Aorta (tissue), 5 donors: ENCODE data around the gene NEO1. TPM values are rescaled to one million over a fixed set of nuclear protein-coding genes. Genes with fewer than 3 reads are reported as not detected.

Experiments
- ATAC-seq: fragments of 200-7000 bp; cut with Tn5 transposase; one replicate; pipeline ENCODE4 v1.9.1; 2022; ENCODE audit warnings: moderate library complexity; ENCODE audit not compliant: low FRiP score
- DNase-seq, 2 donors: peaks; one replicate each; pipeline ENCODE4 v3.0.0-alpha.2; 2020
- H3K27ac ChIP-seq, 2 donors: one replicate each; pipeline ENCODE4 v1.5.1; 2013; ENCODE audit warnings: low read length in 2 of 2, mild to moderate bottlenecking in 2 of 2, moderate library complexity in 2 of 2, control low read depth in 1 of 2, inconsistent platforms in 1 of 2, low read depth in 1 of 2
- H3K27me3 ChIP-seq, 2 donors: one replicate each; pipeline ENCODE4 v1.6.1; 2013; ENCODE audit warnings: control low read depth in 1 of 2, low read length in 1 of 2, mild to moderate bottlenecking in 1 of 2, moderate library complexity in 1 of 2; ENCODE audit not compliant: insufficient read depth in 2 of 2, control insufficient read depth in 1 of 2
- H3K36me3 ChIP-seq, 2 donors: one replicate each; pipeline ENCODE4 v1.6.1; 2013; ENCODE audit warnings: control low read depth in 1 of 2, low read length in 1 of 2, mild to moderate bottlenecking in 1 of 2; ENCODE audit not compliant: insufficient read depth in 2 of 2, control insufficient read depth in 1 of 2
- H3K4me1 ChIP-seq, 2 donors: one replicate each; pipeline ENCODE4 v1.6.1; 2013; ENCODE audit warnings: low read length in 2 of 2, control low read depth in 1 of 2, mild to moderate bottlenecking in 1 of 2, moderate library complexity in 1 of 2; ENCODE audit not compliant: insufficient read depth in 2 of 2, control insufficient read depth in 1 of 2
- H3K4me3 ChIP-seq, 2 donors: one replicate each; pipeline ENCODE4 v1.5.1; 2013; ENCODE audit warnings: low read length in 2 of 2, control low read depth in 1 of 2, mild to moderate bottlenecking in 1 of 2
- H3K9me3 ChIP-seq: one replicate; pipeline ENCODE4 v1.6.1; 2013; ENCODE audit warnings: mild to moderate bottlenecking, low read length; ENCODE audit not compliant: control insufficient read depth
- WGBS, 2 donors: extraction: QIAGEN DNeasy Blood & Tissue Kit; methylation state at CpG; one replicate each; pipeline ENCODE4 v1.1.7; 2013; 5-methylcytosine and 5-hydroxymethylcytosine counted together
- intact Hi-C, 2 donors: fragments of 100-400 bp; cut with DNase I; formaldehyde crosslinking; loops; one replicate each; pipeline versions ENCODE4 v1.14.2 to v1.15.0; 2022
- polyA plus RNA-seq, 2 donors: library from polyadenylated mRNA; stranded (reverse); fragments of 200-250 nt; gene quantifications; one replicate each; pipeline ENCODE4 v1.2.3, GENCODE V29; 2013
- total RNA-seq, 2 donors: library from RNA; stranded (reverse); fragmentation: NEBNext Ultra II Directional; extraction: Animal tissue kit (Norgen Biotek cat#: 25700); gene quantifications; one replicate each; pipeline ENCODE4 v1.2.1, GENCODE V29; 2021
- donor health status: healthy with polysubstance abuse.
- donor health status: Bipolar disorder and iron deficiency.
- donor health status: DM: no; HTN: no; CAD: no.
- donor health status: DM: no; HTN: no; CAD: no.
- donor health status: DM: yes; HTN: yes; CAD: no.

Gene NEO1
- total and polyA plus RNA-seq, 4 donors = 11.3 to 46.7 (median 24.7) TPM

- Histone ChIP-seq H3K9me3 (no peaks in the 10 kb centered on the region), H3K4me1 (peaks cover 7 to 8% of the 10 kb centered on the region in 2 donors), H3K4me3 (peak overlapping the region; percentile 84 to 93), H3K27me3 (no peaks in the 10 kb centered on the region), H3K27ac (peak overlapping the region in 1 of 2 donors; percentile 73), H3K36me3 (no peaks in the 10 kb centered on the region)
- WGBS, 2 donors = 0 to 1% methylated on average over 8 of the region's 8 CpGs
- no peak for DNase-seq
- intact Hi-C loops = loop anchor here in 1 of 2 donors (5.0 kb wide), 2 partner anchors 61 to 151 kb away; no protein-coding TSS in a partner anchor
- no peak for ATAC-seq
Measured at GRCh38 chr15:73053398-73053723, 1.1 kb downstream of the NEO1 start.

- Histone ChIP-seq H3K27ac (no peak overlapping the region), H3K36me3 (no peaks in the 10 kb centered on the region), H3K4me3 (no peak overlapping the region), H3K9me3 (no peaks in the 10 kb centered on the region), H3K27me3 (no peaks in the 10 kb centered on the region), H3K4me1 (peaks cover 7 to 8% of the 10 kb centered on the region in 2 donors)
- DNase-seq (no peak), ATAC-seq (no peak)
- WGBS, 2 donors = 85 to 91% methylated on average over 6 of the region's 6 CpGs
- intact Hi-C loops = loop anchor here in 1 of 2 donors (5.0 kb wide), 2 partner anchors 62 to 152 kb away; no protein-coding TSS in a partner anchor
Measured at GRCh38 chr15:73054417-73054953, 2.2 kb downstream of the NEO1 start.

- Histone ChIP-seq H3K36me3 (no peaks in the 10 kb centered on the region), H3K27ac (no peak overlapping the region), H3K4me3 (no peak overlapping the region), H3K9me3 (no peaks in the 10 kb centered on the region), H3K4me1 (peaks cover 7 to 8% of the 10 kb centered on the region in 2 donors), H3K27me3 (no peaks in the 10 kb centered on the region)
- intact Hi-C loops = no loop called here
- no peak for DNase-seq
- no peak for ATAC-seq
- WGBS, 2 donors = 74% methylated on average over 3 of the region's 3 CpGs
Measured at GRCh38 chr15:73056460-73056859, 4.2 kb downstream of the NEO1 start.

DNA sequence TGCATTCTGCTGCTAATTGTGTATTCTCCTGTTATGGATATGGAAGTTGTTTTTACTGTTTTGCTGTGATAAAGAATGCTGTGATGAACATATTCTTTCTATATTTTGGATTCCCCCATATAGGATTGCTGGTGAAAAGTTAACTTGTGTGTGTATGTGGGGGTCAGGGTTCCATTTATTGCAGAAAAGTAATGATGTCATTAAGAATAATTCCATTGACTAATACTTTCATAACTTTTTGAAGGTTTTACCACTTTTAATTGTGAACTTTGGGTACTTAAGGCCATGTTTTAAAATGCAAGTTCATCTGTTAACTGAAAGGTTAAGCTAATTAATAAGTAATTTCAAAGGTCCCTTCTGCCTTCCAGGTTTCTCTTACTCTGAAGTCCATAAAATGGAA is 6.2 kb downstream of the NEO1 start:
- Histone ChIP-seq H3K27me3 (no peaks in the 10 kb centered on the region), H3K4me3 (no peak overlapping the region), H3K27ac (no peak overlapping the region), H3K9me3 (no peaks in the 10 kb centered on the region), H3K36me3 (no peaks in the 10 kb centered on the region), H3K4me1 (peaks cover 7 to 8% of the 10 kb centered on the region in 2 donors)
- DNase-seq (no peak), ATAC-seq (no peak)
- intact Hi-C loops = no loop called here

DNA sequence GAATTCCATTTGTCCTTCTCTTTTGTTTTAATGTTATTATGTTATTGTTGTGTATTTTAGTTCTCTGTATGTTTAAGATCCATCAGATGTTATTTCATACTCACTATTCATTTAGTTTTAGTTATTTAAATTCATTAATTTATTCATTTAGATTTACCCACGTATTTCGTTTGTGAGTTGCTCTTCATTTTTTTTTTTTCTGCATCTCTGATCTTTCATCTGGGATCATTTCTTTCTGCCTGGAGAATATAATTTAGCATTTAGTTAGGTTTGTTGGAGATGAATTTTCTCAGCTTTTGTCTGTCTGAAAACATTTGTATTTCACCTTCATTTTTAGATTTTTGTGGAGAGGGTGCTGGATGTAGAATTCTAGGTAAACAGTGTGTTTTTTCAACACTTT is 12.9 kb downstream of the NEO1 start:
- Histone ChIP-seq H3K27me3 (no peaks in the 10 kb centered on the region), H3K27ac (no peak overlapping the region), H3K36me3 (no peaks in the 10 kb centered on the region), H3K4me1 (no peaks in the 10 kb centered on the region), H3K4me3 (no peak overlapping the region), H3K9me3 (no peaks in the 10 kb centered on the region)
- DNase-seq (no peak), ATAC-seq (no peak)
- intact Hi-C loops = no loop called here
- 87 to 94% methylated on average over 2 of the region's 2 CpGs for WGBS, 2 donors

DNA sequence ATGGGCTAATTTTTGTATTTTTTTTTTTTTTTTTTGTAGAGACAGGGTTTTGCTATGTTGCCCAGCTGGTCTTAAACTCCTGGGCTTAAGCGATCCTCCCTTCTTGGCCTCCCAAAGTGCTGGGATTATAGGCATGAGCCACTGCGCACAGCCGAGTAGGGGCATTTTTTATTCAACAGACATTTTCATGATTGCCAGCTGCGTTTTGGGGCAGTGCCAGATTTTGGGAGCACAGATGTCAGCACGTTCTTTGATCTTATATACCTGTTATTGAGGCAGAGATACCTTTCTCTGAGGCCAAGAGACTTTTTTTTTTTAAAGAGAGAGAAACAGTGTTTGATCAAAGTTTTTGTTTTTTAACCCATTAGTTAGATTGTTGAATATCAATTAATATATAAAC is 16.8 kb downstream of the NEO1 start:
- ATAC-seq = no peak
- no peaks in the 10 kb centered on the region for H3K9me3 ChIP-seq
- 77 to 83% methylated on average over 5 of the region's 5 CpGs for WGBS, 2 donors
- H3K4me3 ChIP-seq = no peak overlapping the region
- intact Hi-C loops = no loop called here
- H3K27me3 ChIP-seq = no peaks in the 10 kb centered on the region
- peaks cover 0 to 4% of the 10 kb centered on the region in 2 donors for H3K4me1 ChIP-seq
- no peaks in the 10 kb centered on the region for H3K36me3 ChIP-seq
- H3K27ac ChIP-seq = no peak overlapping the region
- DNase-seq = peak in 1 of 2 donors; percentile 52

DNA sequence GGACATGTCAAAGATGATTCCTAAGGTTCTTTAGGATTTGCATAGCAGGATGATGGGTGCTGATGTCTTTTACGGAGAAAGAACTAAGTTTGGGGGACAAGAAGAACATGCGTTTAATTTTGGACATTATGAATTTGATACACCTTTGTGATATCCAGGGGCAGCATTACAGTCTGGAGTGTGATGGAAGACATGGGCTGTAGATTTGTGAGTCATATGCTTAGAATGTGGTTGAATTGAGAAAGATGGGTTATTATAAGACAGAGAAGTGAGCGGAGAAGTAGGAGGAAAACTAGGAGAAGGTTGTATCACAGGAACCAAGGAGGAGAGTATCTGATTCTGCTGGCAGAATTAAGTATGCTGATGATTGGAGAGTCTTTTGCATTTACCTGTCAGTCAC is 20.6 kb downstream of the NEO1 start:
- no peak for DNase-seq
- Histone ChIP-seq H3K27me3 (no peaks in the 10 kb centered on the region), H3K27ac (no peak overlapping the region), H3K4me3 (no peak overlapping the region), H3K4me1 (peaks cover 5 to 13% of the 10 kb centered on the region in 2 donors), H3K36me3 (no peaks in the 10 kb centered on the region), H3K9me3 (no peaks in the 10 kb centered on the region)
- 96 to 98% methylated on average over 3 of the region's 3 CpGs for WGBS, 2 donors
- intact Hi-C loops = no loop called here
- ATAC-seq = no peak

DNA sequence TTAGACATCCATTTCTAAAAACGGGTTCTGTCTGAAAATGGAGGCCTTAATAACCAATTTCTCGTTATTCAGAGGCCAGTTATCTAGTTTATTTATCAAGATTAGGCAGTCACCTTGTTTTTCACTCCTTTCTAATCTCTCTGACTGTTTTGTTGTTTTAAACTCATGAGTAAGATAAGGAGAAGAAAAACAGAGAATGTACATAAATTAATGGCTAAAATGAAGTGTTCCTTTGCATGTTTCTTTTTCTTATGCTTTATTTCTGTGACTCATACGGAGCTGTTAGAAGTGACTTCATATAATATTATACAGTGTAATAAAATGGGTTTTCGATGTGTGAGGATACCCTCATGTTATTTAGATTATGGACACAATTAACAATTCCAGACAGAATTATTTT is 22.0 kb downstream of the NEO1 start:
- no peaks in the 10 kb centered on the region for H3K36me3 ChIP-seq
- intact Hi-C loops = no loop called here
- ATAC-seq (no peak), DNase-seq (no peak)
- H3K4me1 ChIP-seq = peaks cover 5 to 15% of the 10 kb centered on the region in 2 donors
- no peak overlapping the region for H3K4me3 ChIP-seq
- no peak overlapping the region for H3K27ac ChIP-seq
- no peaks in the 10 kb centered on the region for H3K27me3 ChIP-seq
- no peaks in the 10 kb centered on the region for H3K9me3 ChIP-seq
- WGBS, 2 donors = 11% methylated on average over 4 of the region's 4 CpGs

- DNase-seq (no peak), ATAC-seq (no peak)
Measured at GRCh38 chr15:73075160-73075859, 23.0 kb downstream of the NEO1 start.

More at GRCh38 chr15:73075160-73075859, 23.0 kb downstream of the NEO1 start:
- Histone ChIP-seq H3K9me3 (no peaks in the 10 kb centered on the region), H3K4me1 (peaks cover 5 to 19% of the 10 kb centered on the region in 2 donors), H3K27me3 (no peaks in the 10 kb centered on the region), H3K27ac (peak overlapping the region in 1 of 2 donors; percentile 12), H3K4me3 (no peak overlapping the region), H3K36me3 (no peaks in the 10 kb centered on the region)
- 15 to 20% methylated on average over 4 of the region's 4 CpGs for WGBS, 2 donors
- intact Hi-C loops = no loop called here
